Calu3 (cell line): ENCODE results near the gene CRACR2A. TPM values are rescaled to one million over a fixed set of nuclear protein-coding genes. Genes with fewer than 3 reads are reported as not detected.
A peak's percentile ranks its signal among the peaks of the same experiment; 100 is the strongest.

Source experiments
- BruUV-seq: library from RNA; stranded (reverse); fragments of 400-500 nt; replicated peaks from 2 replicates; lab custom pipeline; 2021; lab: Mats Ljungman, UMichigan
- CTCF ChIA-PET: fragments of 300-600 bp; sonication (Branson Sonifier 250); formaldehyde crosslinking; loops from one replicate; lab custom pipeline; 2022; ENCODE audit warnings: antibody characterized with exemption; lab: Charles Lee
- DNase-seq: peaks from one replicate; pipeline ENCODE4 v3.0.0; 2022
- H3K27ac Mint-ChIP-seq: one replicate; pipeline ENCODE4 v1.8.0; 2022; ENCODE audit warnings: mixed read lengths; ENCODE audit not compliant: unreplicated experiment
- H3K27me3 Mint-ChIP-seq: one replicate; pipeline ENCODE4 v1.8.0; 2022; ENCODE audit warnings: mixed read lengths; ENCODE audit not compliant: unreplicated experiment
- H3K36me3 Mint-ChIP-seq: one replicate; pipeline ENCODE4 v1.8.0; 2022; ENCODE audit warnings: mild to moderate bottlenecking, moderate library complexity, mixed read lengths; ENCODE audit not compliant: insufficient read depth, unreplicated experiment
- H3K4me1 Mint-ChIP-seq: one replicate; pipeline ENCODE4 v1.8.0; 2022; ENCODE audit warnings: mild to moderate bottlenecking, low read depth, mixed read lengths; ENCODE audit not compliant: unreplicated experiment
- H3K4me3 Mint-ChIP-seq: one replicate; pipeline ENCODE4 v1.8.0; 2022; ENCODE audit warnings: mild to moderate bottlenecking, low read depth, moderate library complexity, mixed read lengths; ENCODE audit not compliant: unreplicated experiment
- H3K9me3 Mint-ChIP-seq: one replicate; pipeline ENCODE4 v1.8.0; 2022; ENCODE audit warnings: low read depth, mixed read lengths; ENCODE audit not compliant: unreplicated experiment
- intact Hi-C: fragments of 100-400 bp; cut with micrococcal nuclease; formaldehyde crosslinking; loops from one replicate; pipeline ENCODE4 v1.10.0; 2022; ENCODE audit not compliant: unreplicated experiment
- total RNA-seq: library from RNA; stranded (reverse); gene quantifications from 2 replicates; pipeline ENCODE4 v1.2.3, GENCODE V29; 2022
- TF ChIP-seq, protein P1 (sequence below): fragments of 200-600 bp; IDR thresholded peaks from one replicate; pipeline ENCODE4 v1.8.0; 2022; ENCODE audit warnings: antibody characterized with exemption; ENCODE audit not compliant: unreplicated experiment

Gene CRACR2A
- total RNA-seq, 1 experiment from 2014 or later: 9.5 TPM

DNA sequence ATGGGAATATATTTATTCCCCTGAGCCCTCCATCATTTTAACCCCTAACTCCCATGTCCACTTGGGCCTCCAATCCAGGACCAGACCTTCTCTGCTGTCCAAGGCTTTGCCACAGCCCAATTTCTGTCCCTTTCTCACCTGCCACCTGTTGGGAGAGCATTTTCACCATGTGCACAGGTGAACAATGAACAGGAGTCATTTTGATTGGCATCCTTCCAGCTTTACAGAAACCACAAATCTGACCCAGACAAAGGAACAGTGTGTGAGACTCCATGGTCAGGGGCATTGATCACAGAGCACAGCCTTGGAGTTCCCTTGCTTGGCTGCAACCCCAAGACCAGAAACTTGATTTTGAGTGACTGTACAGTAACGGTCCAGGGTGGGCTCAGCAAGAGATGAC lies 91.9 kb downstream of the CRACR2A start:
- Mint-ChIP-seq H3K4me1 (peaks cover 31% of the 10 kb centered on the region), H3K9me3 (no peaks in the 10 kb centered on the region), H3K27me3 (no peaks in the 10 kb centered on the region), H3K27ac (peak overlapping the region; percentile 36), H3K36me3 (no peaks in the 10 kb centered on the region), H3K4me3 (no peak overlapping the region)
- CTCF ChIA-PET: interaction anchor here (1.6 kb wide), 1 partner anchor 361 kb away, joined by 4 read pairs; no protein-coding TSS in a partner anchor
- no TSS peak for BruUV-seq
- TF ChIP-seq, protein P1, sequence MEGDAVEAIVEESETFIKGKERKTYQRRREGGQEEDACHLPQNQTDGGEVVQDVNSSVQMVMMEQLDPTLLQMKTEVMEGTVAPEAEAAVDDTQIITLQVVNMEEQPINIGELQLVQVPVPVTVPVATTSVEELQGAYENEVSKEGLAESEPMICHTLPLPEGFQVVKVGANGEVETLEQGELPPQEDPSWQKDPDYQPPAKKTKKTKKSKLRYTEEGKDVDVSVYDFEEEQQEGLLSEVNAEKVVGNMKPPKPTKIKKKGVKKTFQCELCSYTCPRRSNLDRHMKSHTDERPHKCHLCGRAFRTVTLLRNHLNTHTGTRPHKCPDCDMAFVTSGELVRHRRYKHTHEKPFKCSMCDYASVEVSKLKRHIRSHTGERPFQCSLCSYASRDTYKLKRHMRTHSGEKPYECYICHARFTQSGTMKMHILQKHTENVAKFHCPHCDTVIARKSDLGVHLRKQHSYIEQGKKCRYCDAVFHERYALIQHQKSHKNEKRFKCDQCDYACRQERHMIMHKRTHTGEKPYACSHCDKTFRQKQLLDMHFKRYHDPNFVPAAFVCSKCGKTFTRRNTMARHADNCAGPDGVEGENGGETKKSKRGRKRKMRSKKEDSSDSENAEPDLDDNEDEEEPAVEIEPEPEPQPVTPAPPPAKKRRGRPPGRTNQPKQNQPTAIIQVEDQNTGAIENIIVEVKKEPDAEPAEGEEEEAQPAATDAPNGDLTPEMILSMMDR: no peak
- intact Hi-C loops: loop anchor here (5.0 kb wide), 1 partner anchor 359 kb away; no protein-coding TSS in a partner anchor
- DNase-seq: peak; percentile 69

DNA sequence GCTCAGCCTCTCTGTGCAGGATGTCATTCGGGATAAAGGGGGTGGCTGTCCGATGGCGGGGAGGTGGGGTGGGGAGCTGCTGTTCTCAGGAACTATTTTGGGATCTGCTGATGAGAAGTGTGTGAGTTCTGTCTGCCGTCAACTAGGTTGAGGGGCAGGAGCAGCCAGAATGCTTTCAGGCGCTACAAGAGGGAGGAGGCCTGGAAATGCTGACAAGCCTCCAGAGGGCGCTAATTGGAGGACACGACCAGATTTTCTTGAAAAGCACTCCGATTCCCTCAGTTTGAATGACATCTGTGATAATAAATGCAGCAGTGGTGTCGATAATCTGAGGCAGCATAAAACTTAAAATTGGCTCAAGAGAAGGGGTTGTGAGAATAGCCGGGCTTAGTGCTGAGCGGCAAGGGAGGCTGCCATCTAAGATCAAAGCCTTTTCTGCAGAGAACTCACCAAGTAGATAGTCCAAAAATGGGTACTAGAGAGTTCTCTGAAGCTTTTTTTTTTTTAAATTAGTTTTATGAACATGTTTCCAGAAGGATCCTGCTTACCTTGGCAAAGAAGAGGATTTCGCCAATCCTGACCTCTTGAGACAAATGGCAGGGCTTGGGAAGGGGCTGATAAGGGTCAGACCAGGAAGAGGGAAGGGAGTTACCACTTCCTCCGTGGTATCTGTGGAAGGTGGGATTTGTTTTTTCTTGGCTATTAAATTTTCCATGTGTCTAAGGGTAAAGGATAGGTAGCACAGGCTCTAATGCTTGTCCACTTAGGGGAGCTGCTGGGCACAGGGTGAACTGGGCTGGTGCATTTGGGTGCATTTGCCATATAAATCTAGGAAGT lies 94.4 kb downstream of the CRACR2A start:
- TF ChIP-seq, protein P1: no peak
- Mint-ChIP-seq H3K27ac (no peak overlapping the region), H3K4me1 (peaks cover 31% of the 10 kb centered on the region), H3K36me3 (no peaks in the 10 kb centered on the region), H3K27me3 (no peaks in the 10 kb centered on the region), H3K4me3 (no peak overlapping the region), H3K9me3 (no peaks in the 10 kb centered on the region)
- no TSS peak for BruUV-seq
- CTCF ChIA-PET: no interaction called here
- intact Hi-C loops: no loop called here
- DNase-seq: no peak

DNA sequence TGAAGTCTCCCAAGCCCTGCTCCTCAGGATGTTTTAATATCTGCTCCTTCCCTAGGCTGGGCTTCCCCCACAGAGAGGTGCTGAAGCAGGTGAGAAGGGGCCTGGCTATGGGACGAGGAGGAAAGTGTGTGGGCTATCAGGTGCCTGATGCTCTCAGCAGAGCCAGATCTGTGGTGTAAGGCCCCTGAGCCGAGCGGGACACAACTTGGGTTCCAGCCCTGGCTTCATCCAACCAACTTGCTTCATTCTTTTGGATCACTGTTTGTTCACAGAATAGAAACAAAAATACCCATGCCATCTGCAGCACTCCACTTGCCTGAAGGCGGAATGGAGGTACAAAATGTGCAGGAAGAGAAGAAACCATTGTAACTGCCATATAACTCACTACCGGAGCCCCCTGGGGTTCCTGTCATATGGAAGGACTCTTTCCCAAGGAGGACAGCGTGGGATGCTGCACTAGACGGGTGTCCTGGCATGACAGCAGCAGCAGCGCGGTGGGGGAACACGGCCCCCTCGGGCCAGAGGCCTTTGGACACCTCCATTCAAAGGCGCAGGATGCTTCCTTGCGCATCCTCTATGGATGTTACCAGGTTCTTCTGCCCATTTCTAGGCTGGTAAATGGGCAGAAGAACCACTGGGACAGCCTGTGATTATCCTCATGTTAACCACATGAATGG lies 95.8 kb downstream of the CRACR2A start:
- no peak overlapping the region for H3K4me3 Mint-ChIP-seq
- H3K27me3 Mint-ChIP-seq: no peaks in the 10 kb centered on the region
- intact Hi-C loops: no loop called here
- H3K36me3 Mint-ChIP-seq: no peaks in the 10 kb centered on the region
- no TSS peak for BruUV-seq
- CTCF ChIA-PET: no interaction called here
- H3K27ac Mint-ChIP-seq: no peak overlapping the region
- TF ChIP-seq, protein P1: no peak
- no peaks in the 10 kb centered on the region for H3K9me3 Mint-ChIP-seq
- DNase-seq: no peak
- H3K4me1 Mint-ChIP-seq: peaks cover 24% of the 10 kb centered on the region

DNA sequence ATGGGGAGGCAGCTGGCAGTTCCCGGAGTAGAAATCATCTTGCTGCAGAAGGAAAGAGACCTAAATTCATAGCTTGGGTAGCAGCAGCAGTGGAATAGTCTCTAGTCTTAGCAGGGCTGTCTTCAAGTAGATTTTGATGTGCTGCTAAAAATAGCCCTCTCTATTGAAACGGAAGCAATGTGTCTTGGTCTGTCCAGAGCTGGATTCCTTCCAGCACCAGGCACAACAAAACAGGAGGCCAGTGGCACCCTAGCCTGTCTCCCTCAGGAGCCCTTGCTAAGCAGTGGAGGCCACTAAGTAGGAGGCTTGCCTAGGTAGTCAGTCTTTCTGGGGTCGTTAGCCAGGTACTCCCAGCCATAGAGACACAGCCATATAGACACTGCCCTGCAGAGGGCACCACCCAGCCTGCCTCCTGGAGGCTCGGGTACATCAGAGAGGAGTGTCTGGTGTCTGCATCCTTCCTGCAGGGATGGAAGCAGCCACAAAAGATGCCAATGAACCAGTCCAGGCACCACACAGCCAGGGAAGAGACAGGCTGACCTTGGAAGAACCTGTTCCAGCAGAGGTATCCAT lies 97.5 kb downstream of the CRACR2A start:
- CTCF ChIA-PET: no interaction called here
- Mint-ChIP-seq H3K27ac (no peak overlapping the region), H3K9me3 (no peaks in the 10 kb centered on the region), H3K27me3 (no peaks in the 10 kb centered on the region), H3K36me3 (no peaks in the 10 kb centered on the region), H3K4me1 (peaks cover 8% of the 10 kb centered on the region), H3K4me3 (no peak overlapping the region)
- TF ChIP-seq, protein P1: peak; percentile 47
- intact Hi-C loops: loop anchor here (1.0 kb wide), 1 partner anchor 122 kb away; no protein-coding TSS in a partner anchor
- BruUV-seq: no TSS peak
- DNase-seq: peak; percentile 26
